Stimulated activated CD8-positive, alpha-beta memory T cell treated with anti-CD3 and anti-CD28 coated beads, Interleukin-12 subunit alpha, Interleukin-12 subunit beta, amount 100 ng/mL, for 1 hour (primary cell): ENCODE data around the gene MAP4K4.
A peak's percentile ranks its signal among the peaks of the same experiment; 100 is the strongest.

Source experiments
- DNase-seq: peaks from one replicate; pipeline ENCODE4 v3.0.0-alpha.2; 2020; ENCODE audit warnings: low read depth

Gene MAP4K4

GRCh38 chr2:101697124-101698013 is at the start of gene MAP4K4:
Gene MAP4K4 (plus strand): TSS chr2:101697707. CDS start chr2:101698081, 374 bp downstream.
- DNase-seq: peak; percentile 68

GRCh38 chr2:101653469-101653868 is 44.0 kb upstream of the MAP4K4 start:
- no peak for DNase-seq

GRCh38 chr2:101655702-101656422 is 41.6 kb upstream of the MAP4K4 start:
- no peak for DNase-seq

GRCh38 chr2:101657787-101658186 is 39.7 kb upstream of the MAP4K4 start:
- DNase-seq: no peak

GRCh38 chr2:101658387-101658786 is 39.1 kb upstream of the MAP4K4 start:
- no peak for DNase-seq

GRCh38 chr2:101665312-101665711 is 32.2 kb upstream of the MAP4K4 start:
- DNase-seq: no peak

- DNase-seq: no peak
Observed at GRCh38 chr2:101667823-101668222, 29.7 kb upstream of the MAP4K4 start.

GRCh38 chr2:101672047-101672446 is 25.5 kb upstream of the MAP4K4 start:
- no peak for DNase-seq

GRCh38 chr2:101673920-101674319 is 23.6 kb upstream of the MAP4K4 start:
- no peak for DNase-seq

- no peak for DNase-seq
Observed at GRCh38 chr2:101675512-101675911, 22.0 kb upstream of the MAP4K4 start.

GRCh38 chr2:101676674-101677073 is 20.8 kb upstream of the MAP4K4 start:
- DNase-seq: no peak

GRCh38 chr2:101677658-101678057 is 19.8 kb upstream of the MAP4K4 start:
- no peak for DNase-seq

- no peak for DNase-seq
Observed at GRCh38 chr2:101678379-101678778, 19.1 kb upstream of the MAP4K4 start.

GRCh38 chr2:101679037-101679726 is 18.3 kb upstream of the MAP4K4 start:
- DNase-seq: no peak

GRCh38 chr2:101679801-101680487 is 17.6 kb upstream of the MAP4K4 start:
- DNase-seq: no peak

GRCh38 chr2:101682311-101682710 is 15.2 kb upstream of the MAP4K4 start:
- no peak for DNase-seq

- no peak for DNase-seq
Observed at GRCh38 chr2:101684313-101684712, 13.2 kb upstream of the MAP4K4 start.

GRCh38 chr2:101688261-101688660 is 9.2 kb upstream of the MAP4K4 start:
- DNase-seq: no peak

- DNase-seq: no peak
Observed at GRCh38 chr2:101689114-101689825, 8.2 kb upstream of the MAP4K4 start.

- no peak for DNase-seq
Observed at GRCh38 chr2:101690547-101691152, 6.9 kb upstream of the MAP4K4 start.

- DNase-seq: no peak
Observed at GRCh38 chr2:101692041-101692440, 5.5 kb upstream of the MAP4K4 start.
